Thoracic aorta (tissue), 2 donors: ENCODE data around the gene SLC23A2. TPM values are rescaled to one million over a fixed set of nuclear protein-coding genes. Genes with fewer than 3 reads are reported as not detected.

Source experiments
- ATAC-seq: fragments of 150-250 bp; one replicate; pipeline ENCODE4 v1.8.0; 2017; ENCODE audit warnings: low read depth; ENCODE audit not compliant: insufficient number of reproducible peaks, low FRiP score
- DNase-seq: peaks from one replicate; pipeline ENCODE4 v3.0.0-alpha.2; 2020; ENCODE audit warnings: low spot score
- H3K27ac ChIP-seq, 2 donors: fragments of 200-600 bp; sonication (generic); 1 replicate in 1 of 2; 2 replicates in 1 of 2; pipeline ENCODE4 v1.5.1; 2016; ENCODE audit warnings: mild to moderate bottlenecking in 2 of 2, moderate library complexity in 2 of 2
- H3K27me3 ChIP-seq: fragments of 200-600 bp; sonication (generic); replicated peaks from 2 replicates; pipeline ENCODE4 v1.6.0; 2016; ENCODE audit warnings: mild to moderate bottlenecking; ENCODE audit not compliant: insufficient read depth
- H3K36me3 ChIP-seq: fragments of 200-600 bp; sonication (generic); one replicate; pipeline ENCODE4 v1.5.1; 2016
- H3K4me1 ChIP-seq, 2 donors: fragments of 200-600 bp; sonication (generic); 1 replicate in 1 of 2; 2 replicates in 1 of 2; pipeline versions ENCODE4 v1.5.1 to v1.6.0; 2016; ENCODE audit warnings: low read depth in 2 of 2, mild to moderate bottlenecking in 1 of 2; ENCODE audit not compliant: control insufficient read depth in 1 of 2
- H3K4me3 ChIP-seq: fragments of 200-600 bp; sonication (generic); 2 replicates; pipeline ENCODE4 v1.5.1; 2016; ENCODE audit warnings: mild to moderate bottlenecking
- H3K9me3 ChIP-seq: fragments of 200-600 bp; sonication (generic); 2 replicates; pipeline ENCODE4 v1.5.1; 2016
- CTCF ChIP-seq: fragments of 200-600 bp; sonication (generic); IDR thresholded peaks from one replicate; pipeline ENCODE4 v1.5.1; 2019; ENCODE audit warnings: antibody characterized with exemption
- total RNA-seq, 2 donors: library from RNA; depleted of rRNA; stranded (reverse); fragments of >200 nt; gene quantifications; one replicate each; pipeline versions ENCODE4 v1.1.0 to v1.2.3, GENCODE V29; 2016

The SLC23A2 gene
- 10 to 100 TPM; 32.1 to 51.9 TPM for total RNA-seq

- no peaks in the 10 kb centered on the region for H3K9me3 ChIP-seq
- no peak for DNase-seq
- H3K27me3 ChIP-seq, result no peaks in the 10 kb centered on the region
- TF ChIP-seq CTCF, result no peak
- peak within 1 kb of the TSS; percentile 87 for H3K4me3 ChIP-seq
- no peaks in the 10 kb centered on the region for H3K36me3 ChIP-seq
- no peak for ATAC-seq
- peaks cover 6 to 23% of the 10 kb centered on the region in 2 donors for H3K4me1 ChIP-seq
- no peak within 1 kb of the TSS for H3K27ac ChIP-seq
Observed at GRCh38 chr20:5001174-5002076, at the start of gene SLC23A2. Gene SLC23A2 (minus strand): TSS chr20:5001510. CDS start chr20:4932562, 68,948 bp downstream.

GRCh38 chr20:5046656-5047339 lies 45.5 kb upstream of the SLC23A2 start:
- H3K36me3 ChIP-seq, result no peaks in the 10 kb centered on the region
- DNase-seq (no peak), ATAC-seq (no peak)
- H3K9me3 ChIP-seq, result no peaks in the 10 kb centered on the region
- peaks cover 0 to under 1% of the 10 kb centered on the region in 2 donors for H3K4me1 ChIP-seq
- H3K27ac ChIP-seq, result no peak overlapping the region
- no peaks in the 10 kb centered on the region for H3K27me3 ChIP-seq
- H3K4me3 ChIP-seq, result no peak overlapping the region
- no peak for TF ChIP-seq CTCF

GRCh38 chr20:5045906-5046305 lies 44.6 kb upstream of the SLC23A2 start:
- DNase-seq (no peak), ATAC-seq (no peak)
- H3K9me3 ChIP-seq, result no peaks in the 10 kb centered on the region
- H3K27ac ChIP-seq, result no peak overlapping the region
- no peak for TF ChIP-seq CTCF
- no peaks in the 10 kb centered on the region for H3K27me3 ChIP-seq
- no peak overlapping the region for H3K4me3 ChIP-seq
- H3K4me1 ChIP-seq, result peaks cover 0 to 6% of the 10 kb centered on the region in 2 donors
- H3K36me3 ChIP-seq, result no peaks in the 10 kb centered on the region

- H3K4me3 ChIP-seq, result no peak overlapping the region
- no peak overlapping the region for H3K27ac ChIP-seq
- no peaks in the 10 kb centered on the region for H3K36me3 ChIP-seq
- peaks cover 0 to 6% of the 10 kb centered on the region in 2 donors for H3K4me1 ChIP-seq
- no peak for TF ChIP-seq CTCF
- no peaks in the 10 kb centered on the region for H3K9me3 ChIP-seq
- no peak for DNase-seq
- ATAC-seq, result no peak
- no peaks in the 10 kb centered on the region for H3K27me3 ChIP-seq
Observed at GRCh38 chr20:5044075-5044620, 42.8 kb upstream of the SLC23A2 start.

- no peak for ATAC-seq
Observed at GRCh38 chr20:5041433-5041832, 40.1 kb upstream of the SLC23A2 start.

More at GRCh38 chr20:5041433-5041832, 40.1 kb upstream of the SLC23A2 start:
- Histone ChIP-seq H3K9me3 (no peaks in the 10 kb centered on the region), H3K27me3 (no peaks in the 10 kb centered on the region), H3K27ac (no peak overlapping the region), H3K36me3 (no peaks in the 10 kb centered on the region), H3K4me3 (no peak overlapping the region), H3K4me1 (peaks cover 0 to 6% of the 10 kb centered on the region in 2 donors)
- TF ChIP-seq CTCF, result no peak
- DNase-seq, result no peak
